HG02852 (cell line): ENCODE data around the gene AMER3.

Experiments
- ATAC-seq: cut with Tn5 transposase; IDR thresholded peaks from one replicate; pipeline ENCODE4 v1.9.1; 2021; ENCODE audit warnings: mild to moderate bottlenecking, moderate library complexity; ENCODE audit not compliant: unreplicated experiment

Gene AMER3

DNA sequence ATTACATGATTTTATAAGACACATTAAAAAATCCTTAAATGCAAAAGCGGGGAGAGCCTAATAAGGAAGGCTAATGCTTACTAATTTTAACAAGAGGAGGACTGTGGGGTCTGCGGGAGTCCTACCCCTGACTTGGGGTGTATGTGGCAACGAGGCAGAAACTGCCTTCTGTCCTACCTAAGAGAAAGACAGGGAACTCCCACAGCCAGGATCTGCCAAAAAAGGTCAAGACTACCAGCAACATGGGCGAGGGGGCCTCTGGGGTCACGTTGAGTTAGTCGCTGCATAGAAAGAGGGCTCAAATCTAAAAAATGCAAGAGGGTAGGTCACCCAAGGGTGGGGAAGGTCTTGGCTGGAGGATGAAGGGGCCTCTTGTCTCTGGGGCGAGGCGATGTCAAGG is 529 bp upstream of the AMER3 start:
- ATAC-seq, result no peak

DNA sequence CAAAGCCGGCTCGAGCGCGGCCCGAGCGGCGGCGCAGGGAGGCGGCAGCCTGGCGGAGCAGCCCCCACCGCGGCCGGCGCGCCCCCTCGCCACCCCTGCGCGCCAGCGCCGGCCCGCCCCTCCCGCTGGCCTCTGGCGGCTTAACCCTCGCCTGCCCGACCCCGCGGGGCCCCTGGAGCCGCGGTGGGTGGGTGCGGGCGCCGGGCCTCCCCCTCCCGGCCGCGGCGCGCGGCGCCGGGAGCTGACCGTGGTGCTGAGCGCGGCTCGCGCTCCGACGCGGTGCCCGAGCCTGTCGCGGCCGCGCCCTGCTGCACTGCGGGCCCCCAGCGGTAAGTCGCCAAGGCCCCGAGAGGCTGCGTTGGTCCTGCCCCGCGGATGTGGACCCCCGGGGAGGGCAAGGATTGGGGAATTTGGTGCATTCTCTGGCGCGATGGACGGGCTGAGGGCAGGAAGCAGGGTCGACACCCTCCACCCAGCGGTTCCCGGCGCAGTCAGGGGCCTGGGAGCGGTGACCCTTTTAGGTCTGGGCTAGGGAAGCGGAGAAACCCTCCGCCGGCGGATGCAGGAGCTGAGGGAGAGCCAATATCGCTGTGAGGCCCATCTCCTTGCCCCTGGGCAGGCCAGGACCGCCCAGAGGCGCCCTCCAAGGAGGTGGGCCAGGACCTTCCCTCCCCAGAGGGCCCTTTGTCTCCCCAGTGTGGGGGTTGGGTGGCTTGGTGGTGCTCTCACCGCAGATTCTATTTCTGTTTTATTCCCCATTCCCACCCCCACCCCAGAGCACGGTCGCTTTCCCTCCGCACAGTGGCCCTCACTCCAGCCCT is 923 bp downstream of the AMER3 start:
- no peak for ATAC-seq

DNA sequence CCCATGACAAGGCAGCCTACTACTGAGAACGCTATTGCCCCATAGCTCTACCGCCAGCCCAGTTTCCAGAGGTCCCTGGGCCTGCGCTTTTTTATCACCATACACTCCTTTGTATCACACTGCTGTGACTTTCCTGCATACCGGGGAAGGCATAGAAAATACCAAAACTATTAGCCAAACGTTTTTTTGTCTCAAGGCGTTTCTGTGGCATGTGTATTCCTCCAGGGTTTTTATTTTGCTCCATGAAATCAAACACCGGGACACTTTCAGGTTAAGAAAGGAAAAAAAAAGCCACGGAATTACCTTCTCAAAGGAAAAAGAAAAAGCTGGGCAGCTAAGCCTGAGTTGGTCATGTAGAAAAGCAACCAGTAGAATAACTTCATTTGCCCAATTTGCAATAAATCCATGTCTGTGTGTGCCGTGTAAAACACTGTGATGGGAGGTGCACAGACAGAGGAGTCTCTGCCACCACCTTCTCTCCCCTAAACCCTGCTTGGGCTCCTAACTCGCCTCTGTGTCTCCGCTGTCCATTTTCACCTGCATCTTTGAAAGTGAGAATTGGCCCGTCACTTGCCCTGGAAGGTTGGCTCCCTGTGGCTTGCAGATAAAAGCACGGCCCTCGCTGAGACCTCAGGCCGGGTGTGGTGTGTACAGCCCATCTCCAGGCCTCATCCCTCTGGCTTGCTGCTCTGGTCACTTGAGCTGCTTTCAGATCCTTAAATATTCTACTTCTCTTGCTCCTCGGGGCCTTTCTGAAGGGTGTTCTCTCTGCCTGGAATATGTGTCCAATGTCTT is 1.7 kb downstream of the AMER3 start:
- ATAC-seq, result no peak

DNA sequence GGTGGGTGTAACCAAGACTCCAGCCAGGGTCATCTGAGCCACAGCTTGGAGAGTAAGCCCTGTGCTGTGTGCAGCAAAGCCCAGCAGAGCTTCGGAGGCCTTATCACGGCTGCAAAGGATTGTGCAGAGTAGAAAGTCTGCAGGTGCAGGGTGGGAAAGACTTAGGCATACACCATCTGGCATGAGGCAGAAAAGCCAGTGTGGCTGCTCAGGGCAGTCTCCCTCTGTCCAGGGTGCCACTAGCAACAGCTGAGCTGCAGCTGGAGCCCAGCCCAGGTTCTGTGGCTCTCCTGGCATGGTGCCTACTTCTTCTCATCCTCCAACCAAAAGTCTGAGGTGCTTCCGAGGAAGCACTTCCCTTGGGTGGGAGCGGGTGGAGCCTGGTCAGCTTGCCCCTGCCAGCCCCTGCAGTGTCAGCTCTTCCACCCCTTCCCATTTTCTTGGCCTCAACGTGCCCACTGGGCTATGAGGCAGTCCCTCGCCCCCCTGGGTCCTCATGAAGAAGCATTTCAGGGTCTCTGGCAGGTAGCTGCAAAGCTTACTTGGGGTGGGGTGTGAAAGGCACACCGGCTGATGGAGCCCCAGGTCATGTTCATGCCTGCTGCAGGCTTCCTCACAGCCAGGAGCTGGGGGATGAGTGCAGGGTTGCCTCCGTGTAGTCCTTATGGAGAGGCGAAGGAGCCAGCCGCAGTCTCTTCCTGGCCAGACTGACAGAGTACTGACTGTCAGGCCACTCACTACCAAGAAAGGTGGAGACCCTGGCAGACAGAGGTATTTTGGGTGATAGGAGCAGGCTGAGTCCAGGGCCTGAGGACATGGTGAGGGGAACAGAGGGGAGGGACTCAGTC is 4.8 kb downstream of the AMER3 start:
- no peak for ATAC-seq

DNA sequence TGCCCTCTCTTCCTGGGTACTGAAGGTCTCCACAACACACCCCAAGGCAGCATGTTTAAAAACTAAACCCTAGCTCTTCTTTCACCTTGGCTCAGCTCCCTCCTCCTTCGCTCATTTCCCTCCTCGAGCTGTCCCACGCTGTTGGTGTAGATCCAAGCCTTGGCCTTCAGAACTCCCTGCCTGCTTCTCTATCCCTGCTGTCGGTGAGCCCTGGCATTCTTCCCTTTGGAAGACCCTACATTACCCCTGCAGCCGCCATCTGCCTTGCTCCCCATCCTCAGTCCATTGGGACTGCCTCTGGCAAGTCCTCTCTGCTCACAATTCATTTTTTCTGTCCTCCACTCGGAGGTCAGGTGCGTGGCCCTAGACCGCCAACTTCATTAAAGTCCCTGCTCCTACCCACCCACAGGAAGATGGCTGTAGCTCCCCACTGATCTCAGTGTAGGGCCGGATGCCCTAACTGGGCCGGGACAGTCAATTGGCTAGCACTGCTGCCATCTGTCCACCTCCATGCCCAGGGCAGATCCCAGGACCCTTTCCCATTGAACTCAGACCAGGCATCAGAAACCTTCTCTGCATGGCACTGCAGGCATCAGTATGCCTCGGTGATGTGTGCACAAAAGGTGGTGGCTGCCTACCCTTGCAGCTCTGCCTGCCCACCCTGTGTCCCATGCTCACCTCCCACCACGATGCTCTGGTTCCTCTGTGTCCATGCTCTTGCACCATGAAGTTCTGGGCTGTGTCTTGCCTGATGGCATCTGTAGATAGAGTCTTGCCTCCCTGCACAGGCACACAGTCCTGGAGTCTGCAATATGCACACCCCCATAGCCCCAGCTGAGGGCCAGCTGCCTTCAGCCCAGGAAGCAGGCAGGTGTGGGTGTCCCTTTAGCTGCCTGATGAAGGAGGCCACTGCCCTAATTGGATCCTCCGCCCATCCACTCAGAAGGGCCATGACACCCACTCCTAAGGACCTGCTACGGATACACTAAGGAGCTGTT is 5.7 kb downstream of the AMER3 start:
- no peak for ATAC-seq

DNA sequence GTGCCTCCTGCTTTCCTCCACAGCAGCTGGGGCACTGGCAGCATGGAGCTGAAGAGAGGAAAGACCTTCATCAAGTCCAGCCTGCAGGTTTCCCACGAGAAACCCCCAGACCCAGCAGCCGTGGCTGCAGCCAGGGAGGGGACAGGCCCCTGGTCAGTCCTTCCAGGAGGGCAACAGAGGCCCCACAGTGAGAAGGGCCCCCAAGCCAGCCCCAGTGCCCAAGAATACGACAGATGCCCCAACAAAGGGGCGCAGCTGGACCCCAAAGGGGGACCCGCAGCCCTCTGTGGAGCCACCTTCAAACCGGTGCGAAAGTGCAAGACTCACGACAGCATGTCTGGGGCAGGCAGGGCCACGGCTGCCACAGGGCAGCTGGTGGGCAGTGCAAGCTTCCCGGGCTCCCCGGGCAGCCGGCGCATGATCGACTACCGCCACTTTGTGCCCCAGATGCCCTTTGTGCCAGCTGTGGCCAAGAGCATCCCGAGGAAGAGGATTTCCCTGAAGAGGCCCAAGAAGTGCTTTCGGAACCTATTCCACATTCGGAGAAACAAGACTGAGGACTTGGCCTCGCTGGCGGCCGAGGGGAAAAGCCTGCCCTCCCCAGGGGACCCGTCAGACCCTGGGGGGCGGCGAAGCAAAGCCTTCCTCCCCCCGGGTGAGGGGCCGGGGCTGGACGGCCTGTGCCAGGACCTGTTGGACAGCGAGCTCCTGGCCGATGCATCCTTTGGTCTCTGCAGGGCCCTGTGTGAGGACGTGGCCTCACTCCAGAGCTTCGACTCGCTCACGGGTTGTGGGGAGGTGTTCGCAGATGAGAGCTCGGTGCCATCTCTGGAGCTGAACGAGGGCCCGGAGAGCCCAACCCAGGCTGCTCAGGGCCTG is 6.9 kb downstream of the AMER3 start:
- ATAC-seq, result no peak

DNA sequence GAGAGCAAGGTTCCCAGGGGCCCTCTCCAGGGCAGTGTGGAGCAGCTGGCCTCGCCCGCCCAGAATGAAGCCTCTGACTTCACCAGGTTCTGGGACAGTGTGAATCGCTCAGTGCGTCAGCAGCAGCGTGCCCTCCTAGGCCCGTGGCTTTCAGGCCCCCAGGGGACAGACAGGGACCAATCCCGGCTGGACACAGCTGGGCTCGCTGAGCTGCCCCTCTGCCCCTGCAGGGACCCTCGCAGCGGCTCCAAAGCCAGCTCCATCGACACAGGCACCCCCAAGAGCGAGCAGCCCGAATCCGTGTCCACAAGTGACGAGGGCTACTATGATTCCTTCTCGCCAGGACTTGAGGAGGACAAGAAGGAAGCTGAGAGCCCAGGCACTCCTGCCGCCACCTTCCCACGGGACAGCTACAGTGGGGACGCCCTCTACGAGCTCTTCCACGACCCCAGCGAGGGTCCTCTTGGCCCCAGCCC is 7.6 kb downstream of the AMER3 start:
- ATAC-seq, result no peak

DNA sequence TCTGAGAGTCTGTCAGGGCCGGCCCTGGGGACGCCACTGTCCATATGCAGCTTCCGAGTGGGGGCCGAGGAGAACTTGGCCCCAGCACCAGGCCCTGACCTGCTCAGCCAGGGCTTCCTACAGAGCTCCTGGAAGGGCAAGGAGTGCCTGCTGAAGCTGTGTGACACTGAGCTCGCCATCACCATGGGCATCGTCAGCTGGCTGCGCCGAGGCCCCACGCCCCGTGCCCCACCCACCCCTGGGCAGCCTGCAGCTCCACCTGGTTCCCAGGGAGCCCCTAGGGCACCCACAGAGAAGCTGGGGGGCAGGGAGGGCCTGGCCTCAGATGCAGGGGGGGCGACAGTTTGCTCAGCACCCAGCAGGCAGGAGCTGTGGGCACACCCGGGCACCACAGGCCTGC is 8.1 kb downstream of the AMER3 start:
- ATAC-seq, result no peak

DNA sequence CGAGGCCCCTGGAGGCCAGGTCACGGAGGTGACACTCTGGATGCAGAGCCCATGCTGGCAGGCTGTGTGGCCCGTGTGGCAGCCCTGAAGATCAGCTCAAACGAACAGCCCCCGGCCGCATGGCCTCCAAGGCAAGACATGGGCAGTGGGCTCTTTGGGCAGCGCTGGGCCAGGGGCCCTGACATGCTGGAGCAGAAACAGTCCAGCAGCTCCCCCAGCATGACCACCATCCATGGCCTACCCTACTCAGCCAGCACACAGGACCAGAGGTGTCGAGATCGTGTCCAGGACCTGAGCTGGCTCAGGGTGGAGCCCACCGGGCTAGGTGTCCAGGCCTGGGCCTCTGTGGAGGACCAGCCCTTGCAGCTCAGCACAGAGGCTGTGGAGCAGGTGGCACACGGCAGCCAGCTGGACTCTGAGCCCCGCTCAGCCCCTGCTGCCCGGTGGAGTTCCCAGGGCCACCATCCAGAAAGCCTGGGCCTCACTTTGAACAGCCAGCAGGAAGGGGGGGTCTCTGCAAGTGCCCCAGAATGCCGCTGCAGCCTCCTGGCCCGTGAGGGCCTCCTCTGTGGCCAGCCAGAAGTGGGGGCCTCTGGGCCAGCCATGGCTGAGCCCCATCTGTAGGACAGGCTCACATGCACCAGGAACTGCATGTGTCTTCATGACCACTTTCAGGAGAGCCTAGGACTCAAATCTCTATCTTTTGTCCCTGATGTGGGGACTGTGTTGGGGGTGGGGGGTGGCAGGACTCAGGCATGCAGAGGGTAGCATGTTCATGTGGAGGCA is 8.9 kb downstream of the AMER3 start:
- no peak for ATAC-seq

DNA sequence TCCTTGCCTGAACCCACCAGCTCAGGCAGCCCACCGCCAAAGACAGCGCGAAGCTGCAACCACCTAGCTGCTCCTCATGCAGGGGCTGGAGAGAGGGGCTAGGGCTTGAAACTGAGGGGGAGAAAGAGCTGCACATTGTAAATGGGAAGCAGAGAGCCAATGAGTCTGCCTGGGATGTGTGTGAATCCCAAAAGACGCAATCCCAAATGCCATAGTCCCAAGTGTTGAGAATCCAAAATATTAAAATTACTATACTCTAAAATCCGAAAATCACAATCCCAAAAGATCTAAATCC is 9.4 kb downstream of the AMER3 start:
- ATAC-seq, result no peak

DNA sequence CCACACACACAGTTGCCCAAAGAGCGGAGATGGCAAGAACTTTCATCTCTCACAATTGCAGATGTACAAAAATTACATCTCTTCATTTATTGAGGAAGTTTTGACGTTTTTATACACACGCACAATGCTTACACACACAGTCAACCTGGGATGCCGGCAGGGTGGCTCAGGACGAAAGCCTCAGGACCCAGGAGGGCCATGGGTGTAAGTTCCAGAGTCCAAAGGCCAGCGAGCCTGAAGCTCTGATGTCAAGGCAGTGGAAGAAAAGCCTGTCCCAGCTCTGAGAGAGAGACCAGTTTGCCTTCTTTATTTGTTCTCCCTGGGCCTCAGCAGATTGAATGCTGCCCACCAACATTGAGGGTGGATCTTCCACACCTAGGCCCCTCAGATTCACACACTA is 10.1 kb downstream of the AMER3 start:
- no peak for ATAC-seq

DNA sequence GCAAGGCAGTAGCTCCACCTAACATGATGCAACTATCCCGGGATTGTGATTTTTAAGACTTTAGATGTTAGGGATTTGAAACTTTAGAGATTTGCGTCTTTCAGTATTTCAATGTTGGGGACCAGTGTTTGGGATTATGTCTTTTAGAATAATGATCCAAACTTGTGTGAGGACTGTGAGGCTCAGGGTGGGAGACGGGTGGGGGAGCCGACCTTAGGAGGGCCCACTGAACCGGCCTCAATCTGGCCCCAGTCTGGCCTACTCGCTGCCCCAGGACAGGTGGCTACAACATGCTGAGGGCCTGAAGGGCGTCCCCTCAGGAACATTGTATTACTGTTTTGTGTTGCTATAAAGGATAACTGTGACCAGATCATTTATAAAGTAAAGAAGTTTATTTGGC is 10.7 kb downstream of the AMER3 start:
- ATAC-seq, result no peak

DNA sequence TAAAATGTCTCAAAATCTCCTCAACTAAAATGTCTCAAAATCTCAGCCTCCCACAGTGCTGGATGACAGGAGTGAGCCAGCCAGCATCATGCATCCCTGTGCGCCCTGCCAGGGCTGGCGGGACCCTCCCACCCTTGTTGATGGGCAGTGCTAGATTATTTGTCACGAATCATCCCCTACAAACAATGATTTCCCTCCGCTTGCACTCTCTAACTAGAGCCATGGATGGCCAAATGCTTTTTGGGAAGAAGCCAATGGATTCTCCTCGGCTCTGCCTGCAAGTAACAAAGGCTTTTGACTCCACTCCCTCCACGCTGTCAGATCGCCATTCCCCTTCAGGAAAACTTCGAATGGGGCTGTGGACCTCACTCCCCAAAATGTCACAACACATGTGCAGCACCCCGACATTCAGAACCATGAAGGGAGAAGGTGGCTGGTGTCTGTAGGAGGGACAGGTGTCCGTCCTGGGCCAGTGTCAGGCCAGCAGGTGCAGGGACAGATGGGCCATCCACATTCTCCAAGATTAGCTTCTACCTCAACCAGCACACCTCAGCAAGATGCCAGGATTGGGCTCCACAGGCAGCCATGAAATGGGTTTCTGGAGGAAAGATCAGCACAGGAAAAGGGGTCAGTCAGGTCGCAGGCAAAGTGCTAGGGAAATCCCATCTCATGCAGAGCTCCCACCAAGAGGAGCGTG is 11.5 kb downstream of the AMER3 start:
- no peak for ATAC-seq

DNA sequence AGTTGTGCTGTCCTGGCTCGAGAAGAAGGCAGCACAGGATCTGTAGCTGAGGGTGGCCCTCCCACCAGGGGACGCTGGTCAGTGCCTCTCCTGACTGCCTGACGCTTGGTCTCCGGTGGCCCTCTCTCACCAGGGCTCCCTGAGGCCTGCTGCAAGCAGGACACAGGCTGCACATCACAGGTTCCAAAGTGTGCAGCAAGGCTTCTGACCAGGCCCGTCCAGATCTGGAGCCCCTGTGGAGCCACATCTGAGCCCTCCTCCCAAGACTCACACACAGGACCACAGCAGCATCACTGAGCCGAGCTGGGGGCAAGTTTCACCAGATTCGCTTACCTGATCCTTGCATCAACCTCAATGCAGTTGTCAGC is 12.1 kb downstream of the AMER3 start:
- ATAC-seq, result no peak

DNA sequence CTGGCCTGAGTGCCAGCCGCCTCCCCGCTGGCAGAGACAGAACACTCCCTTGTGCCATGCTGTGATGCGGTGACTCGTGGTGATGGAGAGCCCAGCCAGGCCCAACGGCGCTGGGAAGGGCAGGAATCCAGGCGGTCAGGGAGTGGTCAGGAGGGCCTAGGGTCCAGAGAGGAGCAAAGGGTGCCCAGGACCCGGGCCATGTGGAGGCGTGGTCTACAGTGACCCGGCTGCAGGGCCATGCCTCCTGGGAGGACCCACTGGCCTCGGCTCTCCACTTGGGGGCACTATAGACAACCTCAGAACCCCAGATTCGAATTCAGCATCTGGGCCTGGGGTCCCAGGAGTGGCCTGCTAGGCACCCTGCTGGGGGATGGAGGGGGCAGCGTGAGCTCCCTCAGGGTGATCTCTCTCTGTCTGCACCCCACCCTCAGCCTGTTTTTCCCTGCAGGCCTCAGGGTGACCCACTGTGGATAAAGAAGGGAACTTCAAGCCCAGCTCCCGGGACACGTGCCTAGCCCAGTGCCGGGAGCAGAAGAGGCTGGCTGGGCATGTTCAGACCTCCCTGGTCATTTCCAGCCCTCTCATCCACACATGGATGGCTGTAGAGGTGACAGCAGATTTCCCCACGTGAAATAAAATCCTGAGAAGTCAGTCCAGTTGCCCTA is 13.0 kb downstream of the AMER3 start:
- no peak for ATAC-seq

DNA sequence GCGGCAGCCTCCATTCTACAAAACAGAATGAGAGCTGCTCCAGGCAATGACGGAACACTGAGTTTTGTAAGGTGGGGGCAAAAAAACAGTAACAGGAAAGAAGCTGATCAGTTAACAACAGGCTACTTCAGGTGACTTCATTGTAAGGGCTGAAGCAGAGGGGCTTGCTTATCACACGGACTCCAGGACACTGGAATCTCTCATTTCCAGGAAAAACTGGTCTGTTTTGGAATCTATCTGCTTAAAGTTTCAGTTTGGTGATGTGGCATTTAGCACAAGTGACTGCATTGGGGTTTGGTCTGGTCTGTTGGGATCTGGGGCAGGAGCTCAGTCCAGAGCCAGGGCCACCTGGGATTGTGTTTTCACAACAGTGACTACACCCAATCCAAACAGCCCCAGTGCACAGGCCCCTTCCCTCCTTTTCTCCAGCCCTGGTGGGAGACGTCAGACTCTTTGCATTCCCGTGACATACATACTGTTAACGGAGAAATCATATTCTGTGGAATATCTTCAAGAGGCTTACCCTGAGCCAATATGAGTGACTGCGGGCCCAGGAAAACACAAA is 14.1 kb downstream of the AMER3 start:
- ATAC-seq, result no peak

DNA sequence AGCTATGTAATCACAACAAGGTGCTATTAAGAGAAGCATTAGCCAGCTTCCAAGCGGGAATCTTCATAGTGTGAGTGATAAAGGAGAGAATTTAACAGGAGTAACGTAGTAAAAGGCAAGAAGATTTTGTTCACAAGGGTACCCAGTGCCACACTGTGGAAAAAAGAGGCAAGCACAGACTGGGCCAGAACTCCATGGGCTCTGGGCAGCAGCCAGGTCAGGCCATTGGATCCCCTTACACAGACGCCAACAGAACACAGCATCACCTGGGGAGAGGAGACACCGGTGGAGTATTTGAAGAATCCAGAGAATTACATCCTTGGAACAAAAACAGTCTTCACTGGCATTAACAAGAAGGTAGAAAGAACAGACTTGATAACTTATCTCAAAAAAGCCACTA is 21.2 kb downstream of the AMER3 start:
- ATAC-seq, result no peak
